B cell (primary cell): ENCODE data around the gene GOLIM4.

Experiments
- CTCF ChIP-seq: fragments of 200-600 bp; IDR thresholded peaks from one replicate; pipeline ENCODE4 v1.8.0; 2022; ENCODE audit warnings: antibody characterized with exemption, mild to moderate bottlenecking
- EZH2 ChIP-seq: IDR thresholded peaks from 2 replicates; pipeline ENCODE4 v1.6.1; 2012; ENCODE audit warnings: borderline replicate concordance, low read depth, mild to moderate bottlenecking, moderate library complexity, low read length; ENCODE audit not compliant: insufficient read depth, poor library complexity, severe bottlenecking

DNA sequence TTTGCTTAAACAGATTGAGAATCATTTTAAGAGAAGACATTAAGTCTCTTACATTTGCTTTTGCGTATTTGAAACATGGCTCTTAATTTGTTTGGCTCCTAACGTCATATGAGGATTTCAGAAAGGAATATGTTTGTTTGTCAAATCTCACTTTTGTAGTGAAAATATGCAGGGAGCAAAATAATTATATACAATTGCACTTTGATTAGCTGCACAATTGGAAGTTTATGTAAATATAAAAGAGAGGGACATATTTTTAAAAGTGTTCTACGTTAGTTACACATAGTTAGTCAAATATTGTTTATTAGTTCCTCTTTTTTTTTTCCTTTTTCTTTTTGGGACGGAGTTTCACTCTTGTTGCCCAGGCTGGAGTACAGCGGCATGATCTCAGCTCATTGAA is 42.7 kb upstream of the GOLIM4 start:
- no peak for TF ChIP-seq CTCF
- no peak for TF ChIP-seq EZH2
